Activated CD8-positive, alpha-beta T cell treated with anti-CD3 and anti-CD28 coated beads for 36 hours (primary cell): ENCODE data around the gene UPB1. TPM values are rescaled to one million over a fixed set of nuclear protein-coding genes. Genes with fewer than 3 reads are reported as not detected.

ENCODE experiments used
- ATAC-seq: fragments of 200-7000 bp; cut with Tn5 transposase; one replicate; pipeline ENCODE4 v1.10.0; 2021; ENCODE audit warnings: mild to moderate bottlenecking, moderate library complexity
- CTCF ChIA-PET: fragments of 350-600 bp; sonication (Branson Sonifier 250); formaldehyde crosslinking; loops from one replicate; lab custom pipeline; 2021; ENCODE audit warnings: antibody characterized with exemption; lab: Charles Lee
- POLR2A ChIA-PET: fragments of 350-600 bp; sonication (Branson Sonifier 250); formaldehyde crosslinking; loops from one replicate; lab custom pipeline; 2021; ENCODE audit warnings: antibody characterized with exemption; lab: Charles Lee
- DNase-seq: peaks from one replicate; pipeline ENCODE4 v3.0.0-alpha.2; 2020
- H3K27ac Mint-ChIP-seq: one replicate; pipeline ENCODE4 v1.8.0; 2021; ENCODE audit warnings: mild to moderate bottlenecking, mixed read lengths
- H3K27me3 Mint-ChIP-seq: one replicate; pipeline ENCODE4 v1.8.0; 2021; ENCODE audit warnings: mixed read lengths
- H3K36me3 Mint-ChIP-seq: one replicate; pipeline ENCODE4 v1.8.0; 2021; ENCODE audit warnings: low read depth, mixed read lengths
- H3K4me1 Mint-ChIP-seq: one replicate; pipeline ENCODE4 v1.8.0; 2021; ENCODE audit warnings: low read depth, mixed read lengths
- H3K4me3 Mint-ChIP-seq: one replicate; pipeline ENCODE4 v1.8.0; 2021; ENCODE audit warnings: mild to moderate bottlenecking, moderate library complexity, mixed read lengths
- H3K9me3 Mint-ChIP-seq: one replicate; pipeline ENCODE4 v1.8.0; 2021; ENCODE audit warnings: mixed read lengths
- CTCF ChIP-seq: fragments of 200-600 bp; IDR thresholded peaks from one replicate; pipeline ENCODE4 v1.8.0; 2022; ENCODE audit warnings: antibody characterized with exemption, mild to moderate bottlenecking
- intact Hi-C: fragments of 100-400 bp; cut with micrococcal nuclease; formaldehyde crosslinking; loops from one replicate; pipeline ENCODE4 v1.10.0; 2022
- total RNA-seq, 2 experiments: library from RNA; stranded (reverse); gene quantifications; one replicate each; pipeline ENCODE4 v1.2.3, GENCODE V29; 2021

The UPB1 gene
- total RNA-seq, 2 experiments from 2014 or later: 0.16 to 0.49 TPM

DNA sequence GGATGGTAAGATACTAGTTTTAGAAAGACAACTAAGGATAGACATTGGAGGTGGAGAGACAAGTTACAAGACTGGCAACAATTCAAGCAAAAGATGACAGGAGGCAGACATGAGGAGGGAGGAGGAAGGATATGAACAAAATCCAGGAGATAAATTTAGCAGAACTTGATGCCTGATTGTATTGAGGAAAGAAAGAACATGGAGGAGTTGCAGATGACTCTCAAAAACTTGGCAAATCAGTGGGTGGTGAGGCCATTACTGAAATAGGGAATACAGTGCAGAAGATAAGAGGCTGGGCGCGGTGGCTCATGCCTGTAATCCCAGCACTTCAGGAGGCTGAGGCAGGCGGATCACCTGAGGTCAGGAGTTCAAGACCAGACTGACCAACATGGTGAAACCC, 2.7 kb upstream of the UPB1 start:
- Mint-ChIP-seq H3K27ac (no peak overlapping the region), H3K4me1 (peaks cover 2% of the 10 kb centered on the region), H3K27me3 (peaks cover 19% of the 10 kb centered on the region), H3K9me3 (no peaks in the 10 kb centered on the region), H3K36me3 (no peaks in the 10 kb centered on the region), H3K4me3 (no peak overlapping the region)
- TF ChIP-seq CTCF: no peak
- intact Hi-C loops: no loop called here
- DNase-seq: no peak
- no peak for ATAC-seq
- CTCF ChIA-PET: no interaction called here
- POLR2A ChIA-PET: no interaction called here

GRCh38 chr22:24494167-24494527, 985 bp upstream of the UPB1 start:
- Mint-ChIP-seq H3K27me3 (peaks cover 19% of the 10 kb centered on the region), H3K36me3 (no peaks in the 10 kb centered on the region), H3K4me1 (peaks cover 12% of the 10 kb centered on the region), H3K4me3 (no peak overlapping the region), H3K9me3 (no peaks in the 10 kb centered on the region), H3K27ac (no peak overlapping the region)
- no peak for ATAC-seq
- POLR2A ChIA-PET: no interaction called here
- TF ChIP-seq CTCF: no peak
- CTCF ChIA-PET: no interaction called here
- intact Hi-C loops: no loop called here
- no peak for DNase-seq

- H3K27ac Mint-ChIP-seq: no peak overlapping the region
- no peak for TF ChIP-seq CTCF
- DNase-seq: no peak
- H3K4me1 Mint-ChIP-seq: peaks cover 12% of the 10 kb centered on the region
- peaks cover 19% of the 10 kb centered on the region for H3K27me3 Mint-ChIP-seq
- no peak overlapping the region for H3K4me3 Mint-ChIP-seq
- no peaks in the 10 kb centered on the region for H3K36me3 Mint-ChIP-seq
- no peaks in the 10 kb centered on the region for H3K9me3 Mint-ChIP-seq
- ChIA-PET CTCF (no interaction called here), POLR2A (no interaction called here)
- intact Hi-C loops: no loop called here
- ATAC-seq: no peak
Measured at GRCh38 chr22:24495365-24495675, 188 bp downstream of the UPB1 start.

GRCh38 chr22:24496234-24496633, 1.1 kb downstream of the UPB1 start:
- ATAC-seq: no peak
- H3K27me3 Mint-ChIP-seq: peaks cover 19% of the 10 kb centered on the region
- CTCF ChIA-PET: interaction anchor here (0.7 kb wide), 1 partner anchor 13 kb away, joined by 3 read pairs; no protein-coding TSS in a partner anchor
- H3K36me3 Mint-ChIP-seq: no peaks in the 10 kb centered on the region
- H3K27ac Mint-ChIP-seq: no peak overlapping the region
- H3K4me3 Mint-ChIP-seq: no peak overlapping the region
- POLR2A ChIA-PET: interaction anchor here (0.5 to 1.5 kb wide), 3 partner anchors 12 to 174 kb away, joined by 3 read pairs; no protein-coding TSS in a partner anchor
- peaks cover 12% of the 10 kb centered on the region for H3K4me1 Mint-ChIP-seq
- intact Hi-C loops: no loop called here
- DNase-seq: no peak
- H3K9me3 Mint-ChIP-seq: no peaks in the 10 kb centered on the region
- TF ChIP-seq CTCF: no peak

DNA sequence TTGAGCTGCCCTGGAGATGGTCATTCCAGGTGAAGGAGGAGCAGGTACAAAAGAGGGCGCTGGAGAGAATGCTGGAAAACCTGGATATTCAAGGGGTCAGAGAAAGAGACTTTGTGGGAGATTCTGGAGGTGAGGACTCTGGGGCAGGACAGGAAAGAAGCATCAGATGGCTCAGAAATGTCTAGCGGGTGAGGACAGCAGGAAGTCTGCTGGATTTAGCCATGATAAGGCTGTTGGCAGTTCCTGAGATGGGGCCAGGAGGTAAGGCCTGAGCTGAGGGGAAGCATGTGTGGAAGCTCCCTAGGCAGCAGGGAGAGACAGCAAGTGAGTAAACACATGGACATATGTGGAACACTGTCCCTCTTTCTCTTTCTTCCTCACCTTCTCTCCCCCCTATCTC, 1.5 kb downstream of the UPB1 start:
- TF ChIP-seq CTCF: no peak
- Mint-ChIP-seq H3K27ac (no peak overlapping the region), H3K4me3 (no peak overlapping the region), H3K27me3 (peaks cover 19% of the 10 kb centered on the region), H3K9me3 (no peaks in the 10 kb centered on the region), H3K4me1 (peaks cover 12% of the 10 kb centered on the region), H3K36me3 (no peaks in the 10 kb centered on the region)
- POLR2A ChIA-PET: interaction anchor here (0.5 to 1.5 kb wide), 2 partner anchors 13 to 174 kb away, joined by 3 read pairs; no protein-coding TSS in a partner anchor
- intact Hi-C loops: no loop called here
- no peak for DNase-seq
- no peak for ATAC-seq
- CTCF ChIA-PET: interaction anchor here (0.7 kb wide), 1 partner anchor 14 kb away, joined by 3 read pairs; no protein-coding TSS in a partner anchor
